Skin of body (tissue), 2 donors: ENCODE data around the gene SNX15. TPM values are rescaled to one million over a fixed set of nuclear protein-coding genes. Genes with fewer than 3 reads are reported as not detected.

Experiments
- DNase-seq: peaks from one replicate; lab custom pipeline; 2025; lab: John Stamatoyannopoulos, UW
- total RNA-seq: library from RNA; depleted of rRNA; stranded (reverse); fragments of >200 nt; gene quantifications from one replicate; pipeline ENCODE4 v1.2.3, GENCODE V29; 2014

Gene SNX15
- total RNA-seq, 1 donor from 2014 or later: 8.6 TPM

DNA sequence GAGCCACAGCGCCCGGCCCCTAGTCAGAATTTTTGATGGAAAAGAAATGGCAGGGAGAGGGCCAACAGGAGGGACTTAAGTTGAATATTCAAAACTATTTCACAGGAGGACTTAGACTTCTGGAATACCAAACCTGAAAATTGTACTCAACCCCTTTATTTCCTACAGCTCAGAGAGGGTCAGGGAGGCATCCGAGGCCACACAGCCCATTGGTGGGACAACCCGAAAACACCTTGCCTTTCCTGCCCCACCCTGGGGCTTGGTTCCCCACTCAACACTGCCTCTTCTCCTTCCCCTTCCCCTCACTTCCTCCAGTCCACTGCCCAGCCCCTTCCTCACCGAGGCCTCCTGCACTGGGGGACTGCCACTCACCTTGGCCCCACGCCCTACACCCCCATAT lies 29.8 kb downstream of the SNX15 start:
- DNase-seq: no peak

DNA sequence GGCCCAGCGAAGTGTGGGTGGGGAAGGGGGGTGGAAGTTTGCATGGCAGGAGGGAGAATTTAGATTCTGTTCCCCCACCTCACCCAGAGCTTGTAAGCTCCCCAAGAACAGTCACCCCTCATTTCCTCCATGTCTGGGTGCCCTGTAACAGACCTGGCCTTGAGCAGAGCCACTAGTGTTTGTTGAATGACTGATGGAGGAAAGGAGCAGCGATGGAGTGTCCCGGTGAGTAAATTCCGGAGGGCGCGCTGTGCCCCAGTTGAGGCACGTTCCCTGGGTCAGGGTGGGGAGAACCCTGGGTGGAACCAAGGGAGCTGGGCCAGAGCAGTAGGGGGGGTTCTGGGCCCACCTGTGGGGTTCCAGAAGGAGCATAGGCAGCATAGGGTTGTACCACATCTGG lies 30.3 kb downstream of the SNX15 start:
- no peak for DNase-seq

DNA sequence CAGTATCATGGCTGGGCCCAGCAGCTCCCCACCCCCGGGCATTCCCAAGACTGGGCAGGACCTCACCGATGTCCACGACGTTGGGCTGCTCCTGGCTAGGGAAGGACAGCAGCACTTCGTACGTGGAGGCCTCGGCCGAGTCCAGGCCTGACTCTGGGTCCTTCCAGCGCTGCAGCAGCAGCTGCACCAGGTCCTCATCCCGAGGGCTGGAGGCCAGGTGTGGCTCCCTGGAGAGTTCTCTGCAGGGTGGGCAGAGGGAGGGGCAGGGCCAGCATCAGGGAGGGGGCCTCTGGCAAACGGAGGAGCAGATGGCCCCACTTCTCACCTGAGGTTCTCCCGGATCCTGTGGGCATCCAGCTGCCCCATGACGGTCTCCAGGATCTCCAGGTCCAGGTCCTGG lies 30.8 kb downstream of the SNX15 start:
- no peak for DNase-seq

DNA sequence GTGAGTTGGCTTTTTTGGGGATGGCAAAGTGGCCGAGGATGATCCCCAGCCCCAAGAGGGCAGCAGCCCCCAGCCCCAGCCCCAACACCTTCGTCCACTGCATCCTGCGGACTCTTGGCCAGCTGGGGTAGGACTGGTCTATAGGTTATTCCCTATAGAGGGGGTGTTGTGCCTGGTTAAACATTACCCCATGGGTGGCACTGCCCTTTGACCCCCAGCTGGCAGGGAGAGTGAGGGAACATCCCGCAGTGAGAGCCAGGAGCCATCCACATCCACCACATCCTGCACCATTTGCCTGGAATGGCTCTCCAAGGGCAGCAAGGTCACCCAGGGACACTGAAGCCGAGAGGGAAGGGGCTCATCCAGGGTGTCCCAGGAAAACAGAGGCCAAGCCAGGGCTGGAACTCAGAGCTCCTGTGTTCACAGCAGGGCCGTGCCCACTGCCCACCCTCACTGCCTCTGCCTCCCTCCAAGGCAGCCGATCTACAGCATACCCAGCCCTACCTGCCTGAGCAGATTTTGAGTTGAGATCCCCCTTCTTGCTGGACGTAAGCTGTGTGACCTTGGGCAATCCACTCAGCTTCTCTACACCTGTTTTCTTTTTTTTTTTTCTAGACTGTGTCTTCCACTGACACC lies 31.3 kb downstream of the SNX15 start, which contains the start of gene NAALADL1:
Gene NAALADL1, minus strand, starts transcription at position 135 of the 636 bp plus-strand sequence. Its CDS starts 32 bp downstream, at position 103.
- DNase-seq: no peak

DNA sequence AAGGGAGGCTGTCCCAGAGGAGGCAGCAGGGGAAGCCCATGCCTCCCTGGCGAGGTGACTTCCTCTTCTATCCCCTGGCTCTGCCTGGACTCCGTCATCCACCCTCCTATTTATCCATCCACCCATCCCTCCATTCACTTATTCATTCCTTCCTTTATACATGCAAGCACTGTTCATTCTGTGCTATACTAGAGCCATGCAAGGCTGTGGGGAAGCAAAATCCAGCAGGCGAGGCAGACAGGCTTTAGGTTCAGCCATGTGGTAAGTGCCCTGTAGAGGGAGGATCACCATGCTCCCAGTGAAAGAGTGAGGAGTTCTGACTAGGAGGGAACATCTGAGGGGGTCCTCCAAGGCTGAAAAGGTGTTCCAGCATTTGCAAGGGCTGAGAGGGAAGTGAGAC lies 32.3 kb downstream of the SNX15 start:
- no peak for DNase-seq

DNA sequence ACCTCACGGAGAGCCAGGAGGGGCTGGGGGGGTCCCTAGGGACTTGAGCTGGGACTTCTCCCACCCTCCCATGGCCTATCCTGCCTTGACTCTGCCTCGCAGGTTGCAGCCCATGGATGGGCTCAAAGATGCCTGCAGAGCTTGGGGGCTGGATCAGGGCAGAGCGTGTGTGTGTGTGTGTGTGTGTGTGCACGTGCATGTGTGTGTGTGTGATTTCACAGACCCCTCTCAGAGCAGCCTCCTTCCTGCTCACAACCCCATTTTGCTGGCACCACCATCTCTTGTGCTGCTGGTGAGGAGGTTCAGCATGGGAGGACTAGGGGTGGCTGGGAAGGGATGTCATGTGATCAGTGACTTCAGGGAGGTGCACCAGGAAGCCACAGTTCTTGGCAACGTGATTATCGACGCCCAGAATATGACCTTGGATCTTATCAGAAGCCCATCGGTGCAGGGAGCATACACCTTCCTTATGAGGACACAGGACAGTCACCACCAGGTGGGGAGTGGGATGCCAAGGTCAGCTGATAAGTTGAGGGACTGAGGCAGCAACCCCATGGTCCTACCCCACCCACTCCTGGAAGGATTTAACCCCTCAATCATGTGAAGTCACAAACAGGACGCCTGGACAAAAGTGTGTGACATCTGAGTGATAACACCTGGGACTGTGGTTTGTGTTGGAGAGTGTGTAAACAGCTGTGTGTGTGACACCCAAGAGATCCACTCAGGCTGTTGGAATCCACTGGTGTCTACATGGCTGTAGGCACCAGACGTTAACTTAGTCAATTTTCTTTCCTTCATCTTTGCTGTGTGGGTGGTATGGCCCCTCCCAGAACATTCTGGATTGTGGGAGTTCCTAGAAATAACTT lies 33.0 kb downstream of the SNX15 start:
- no peak for DNase-seq

DNA sequence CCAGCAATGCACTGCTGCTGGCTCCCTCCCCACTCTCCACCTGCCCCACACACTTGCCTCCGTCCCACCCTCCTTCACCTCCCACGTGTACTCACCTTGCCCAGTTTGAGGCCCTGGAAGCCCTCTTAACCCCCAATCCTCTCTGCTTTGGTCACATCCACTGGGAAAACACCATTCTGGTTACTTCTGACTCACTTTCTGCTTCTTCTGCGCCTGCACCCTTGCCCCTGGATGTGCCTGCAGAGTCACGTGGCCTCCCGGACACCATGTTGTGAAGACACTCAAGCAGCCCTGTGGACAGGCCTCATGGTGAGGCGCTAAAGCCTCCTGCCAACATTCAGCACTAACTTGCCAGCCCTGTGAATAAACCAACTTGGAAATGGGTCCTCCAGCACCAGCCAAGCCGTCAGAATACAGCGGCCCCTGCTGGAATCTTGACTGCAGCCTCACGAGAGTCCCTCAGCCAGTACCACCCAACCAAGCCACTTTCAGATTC lies 33.7 kb downstream of the SNX15 start:
- DNase-seq: no peak

DNA sequence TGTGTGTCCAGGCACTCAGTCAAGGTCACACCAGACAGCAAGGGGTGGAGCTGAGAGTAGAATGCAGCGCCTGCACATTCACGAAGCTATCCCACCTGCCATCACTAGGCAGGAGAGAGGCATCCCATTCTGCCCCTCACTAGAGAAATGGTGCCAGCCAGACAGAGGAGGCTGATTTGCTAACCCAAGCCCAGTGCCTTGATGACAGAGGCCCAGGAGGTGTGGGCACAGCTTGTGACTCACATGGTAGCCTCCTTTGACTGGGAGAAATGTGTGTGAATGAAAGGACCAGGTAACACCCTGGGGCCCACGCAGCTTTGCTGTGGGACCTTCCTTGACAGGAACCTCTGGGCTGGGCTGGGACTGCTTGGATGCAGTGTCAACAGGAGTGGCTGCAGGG lies 36.3 kb downstream of the SNX15 start:
- no peak for DNase-seq

DNA sequence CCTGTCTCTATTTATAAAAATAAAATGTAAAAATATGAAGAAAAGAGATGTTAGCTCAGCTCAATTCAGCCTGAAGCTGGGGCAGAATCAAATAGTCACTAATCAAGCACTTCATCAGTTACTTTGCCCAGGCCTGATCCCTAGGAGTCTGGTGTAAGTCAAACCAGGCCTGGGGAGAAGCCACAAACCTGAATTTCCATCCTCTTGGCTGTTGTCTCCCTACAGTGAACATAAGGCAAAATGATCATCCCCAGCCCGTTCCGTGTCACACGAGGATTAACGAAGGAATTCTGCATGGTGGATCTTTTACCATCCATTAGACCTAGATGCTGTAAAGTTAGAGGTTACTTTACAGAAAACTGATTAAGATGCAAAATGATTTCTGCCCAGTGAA lies 37.6 kb downstream of the SNX15 start:
- no peak for DNase-seq

DNA sequence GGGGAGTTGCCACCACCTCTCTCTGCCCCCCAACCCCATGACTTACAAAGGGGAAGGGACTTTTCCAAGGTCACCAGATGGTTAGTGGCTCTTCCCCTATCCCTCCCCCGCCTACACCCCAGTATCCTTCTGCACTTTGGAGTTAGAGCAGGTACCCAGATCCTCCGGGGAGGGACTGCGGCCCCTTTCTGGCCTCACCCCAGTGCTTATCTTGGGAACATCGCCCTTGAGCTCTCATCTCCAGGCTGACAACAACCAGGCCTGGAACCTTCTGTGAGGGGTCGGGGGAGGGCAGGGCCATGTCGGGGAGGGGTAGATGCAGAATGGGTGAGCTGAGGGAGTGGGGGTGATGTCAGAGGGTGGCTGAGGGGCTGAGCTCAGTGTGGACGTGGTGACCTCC lies 38.6 kb downstream of the SNX15 start:
- DNase-seq: no peak

DNA sequence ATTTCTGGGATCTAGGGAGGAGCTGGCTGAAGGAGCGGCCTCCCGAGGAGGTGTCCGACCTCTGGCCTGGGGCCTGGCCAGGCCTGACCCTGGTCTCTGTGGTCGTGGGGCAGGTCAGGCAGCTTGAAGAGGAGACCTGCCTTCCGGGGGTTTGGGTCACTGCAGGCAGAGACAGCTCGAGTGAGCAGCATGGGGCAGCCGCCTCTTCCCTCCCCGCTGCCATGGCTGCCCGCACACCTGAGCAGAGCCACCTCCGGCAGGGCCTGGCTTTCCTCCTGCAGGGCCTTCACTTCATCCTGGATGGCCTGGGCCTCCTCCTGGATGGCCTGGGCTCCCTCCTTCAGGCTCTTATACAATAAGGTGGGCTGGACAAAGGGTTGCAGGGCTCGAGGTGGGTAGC lies 39.1 kb downstream of the SNX15 start:
- DNase-seq: no peak

DNA sequence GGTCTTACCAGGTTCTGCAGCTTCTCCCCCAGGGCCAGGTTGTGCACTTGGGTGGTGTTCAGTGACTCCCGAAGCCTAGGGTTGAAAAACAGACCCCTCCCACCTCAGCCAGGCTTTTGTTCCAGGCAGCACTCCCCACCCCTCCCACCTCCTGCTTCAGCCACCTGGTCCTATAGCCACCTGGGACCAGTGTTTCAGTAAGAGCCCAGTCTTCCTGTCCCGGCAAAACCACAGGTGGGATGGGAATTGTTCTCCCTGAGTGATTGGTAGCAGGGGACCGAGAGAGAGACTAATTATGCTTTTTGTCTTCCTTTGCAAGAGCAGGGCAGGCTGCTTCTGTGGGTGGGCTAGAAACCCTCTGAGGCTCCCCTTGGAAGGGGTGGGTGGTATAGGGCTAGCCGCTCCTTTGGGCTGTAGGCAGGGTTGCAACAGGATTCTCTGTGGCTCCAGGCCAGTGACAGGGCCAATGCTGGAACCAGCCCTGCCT lies 39.6 kb downstream of the SNX15 start:
- DNase-seq: no peak

DNA sequence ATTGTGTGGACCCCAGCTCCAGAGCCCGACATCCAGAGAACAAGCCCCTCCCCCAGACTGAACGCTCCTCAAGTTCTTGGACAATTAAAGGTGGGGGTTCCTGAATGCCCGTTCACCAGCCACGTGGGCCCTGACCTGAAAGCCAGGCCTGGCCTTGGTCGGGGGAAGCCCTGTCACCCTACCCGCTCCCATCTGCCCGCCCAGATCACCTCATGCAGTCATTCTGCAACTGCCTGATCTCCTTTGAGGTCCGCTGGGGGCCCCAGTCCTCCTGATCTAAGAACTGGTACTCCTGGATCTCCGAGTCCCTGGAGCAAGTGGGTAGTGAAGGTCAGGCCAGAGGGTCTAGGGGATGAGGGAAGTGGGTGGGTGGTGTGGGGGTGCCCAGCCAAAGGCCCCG lies 40.2 kb downstream of the SNX15 start:
- no peak for DNase-seq

DNA sequence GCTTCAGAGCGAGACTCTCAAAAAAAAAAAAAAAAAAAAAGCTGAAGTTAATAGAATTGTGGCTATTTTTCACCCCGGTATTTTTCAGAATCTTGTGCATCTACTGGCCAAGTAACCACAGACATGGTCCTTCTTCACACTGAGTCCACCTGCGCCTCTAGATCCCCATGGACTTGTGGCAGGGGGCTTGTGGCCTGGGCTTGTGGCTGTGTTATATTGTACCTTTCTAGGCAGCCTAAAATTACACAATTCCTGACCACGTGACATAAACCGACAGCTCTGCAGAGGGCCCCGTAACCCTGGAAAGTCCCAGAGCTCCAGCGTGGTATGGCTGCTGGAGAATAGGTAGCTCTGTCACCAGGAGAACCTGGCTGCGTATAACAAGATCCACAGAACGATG lies 42.0 kb downstream of the SNX15 start:
- no peak for DNase-seq

DNA sequence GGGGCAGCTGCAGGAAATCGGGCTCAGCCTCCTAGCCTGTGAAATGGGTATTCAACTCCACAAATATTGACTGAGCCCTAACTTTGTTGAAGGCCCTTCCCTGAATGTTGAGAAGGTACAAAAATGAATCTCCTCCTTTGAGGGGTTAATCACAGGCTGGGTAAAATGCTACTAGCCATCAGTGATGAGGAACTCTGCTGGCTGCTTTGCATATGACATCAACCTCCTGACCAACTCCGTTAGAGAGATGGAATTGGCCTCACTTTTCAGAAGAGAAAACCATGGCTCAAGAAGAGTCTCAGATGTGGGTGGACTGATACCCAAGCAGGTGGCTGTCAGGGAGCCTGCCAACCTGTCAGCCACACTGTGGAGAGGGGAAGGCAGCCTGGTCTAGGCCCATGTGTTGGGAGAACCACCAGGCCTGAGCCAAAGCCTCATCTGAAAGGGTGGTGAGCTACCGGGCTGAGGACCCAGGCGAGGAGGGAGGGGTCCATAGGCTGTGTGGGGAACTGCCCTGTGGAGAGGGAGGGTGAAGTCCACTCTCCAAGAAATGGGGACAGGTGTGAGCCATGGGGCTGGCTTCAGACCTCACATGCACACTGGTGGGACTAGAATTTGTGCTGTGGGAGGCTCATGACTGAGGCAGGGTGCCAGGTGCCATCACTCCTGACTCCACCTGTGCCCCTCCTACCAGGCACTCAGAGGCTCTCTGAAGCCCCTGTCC lies 44.8 kb downstream of the SNX15 start:
- no peak for DNase-seq

DNA sequence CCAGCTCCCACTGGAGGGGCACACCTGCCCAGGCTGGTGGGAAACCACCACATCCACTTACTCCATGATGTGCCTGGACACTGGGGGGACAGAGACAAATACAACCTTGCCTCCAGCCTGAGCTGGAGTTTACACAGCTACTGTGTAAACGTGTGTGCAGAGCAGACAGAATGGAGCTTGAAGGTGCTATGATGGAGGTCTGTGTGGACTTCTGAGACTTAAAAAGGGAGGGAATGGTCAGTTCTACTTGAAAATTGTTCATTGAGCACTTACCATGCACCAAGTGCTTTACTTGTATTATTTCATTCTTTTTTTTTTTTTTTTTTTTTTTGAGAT lies 45.4 kb downstream of the SNX15 start:
- no peak for DNase-seq

DNA sequence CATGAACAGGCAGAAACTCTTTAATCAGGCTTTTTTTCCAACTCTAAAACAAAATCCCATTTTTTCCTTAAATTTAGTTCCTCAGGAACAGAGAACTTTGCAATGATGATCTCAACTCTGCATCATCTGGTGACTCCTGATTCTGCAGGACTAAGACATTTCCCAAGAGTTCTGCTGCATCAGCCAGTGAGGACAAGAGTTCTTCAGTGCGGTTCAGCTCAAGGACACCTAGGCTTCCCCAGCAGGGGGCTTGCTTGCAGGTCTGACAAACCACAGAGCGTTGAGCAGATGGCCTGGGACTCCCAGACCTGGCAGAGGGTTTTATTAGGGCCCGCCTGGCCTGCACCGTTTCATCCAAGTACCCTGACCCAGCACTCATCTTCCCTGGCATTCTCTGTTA lies 50.2 kb downstream of the SNX15 start:
- DNase-seq: no peak

DNA sequence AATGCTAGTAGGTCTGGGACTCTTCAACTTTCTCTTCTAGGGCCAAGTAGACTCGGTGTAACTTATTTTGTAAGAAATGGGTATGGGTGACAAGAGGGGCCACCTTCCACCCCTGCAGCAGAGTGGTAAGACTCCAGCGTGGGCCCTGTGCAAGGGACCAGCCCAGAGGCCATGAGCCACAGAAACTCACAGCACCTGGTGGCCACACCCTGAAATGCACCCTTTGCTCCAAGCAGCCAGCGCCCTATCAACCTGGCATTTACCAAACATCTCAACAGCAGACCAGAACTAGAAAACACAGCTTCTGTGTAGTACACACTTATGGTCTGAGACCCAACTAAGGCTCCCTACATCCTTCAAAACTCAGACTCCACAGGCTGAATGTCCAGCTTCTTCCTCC lies 50.9 kb downstream of the SNX15 start:
- no peak for DNase-seq

DNA sequence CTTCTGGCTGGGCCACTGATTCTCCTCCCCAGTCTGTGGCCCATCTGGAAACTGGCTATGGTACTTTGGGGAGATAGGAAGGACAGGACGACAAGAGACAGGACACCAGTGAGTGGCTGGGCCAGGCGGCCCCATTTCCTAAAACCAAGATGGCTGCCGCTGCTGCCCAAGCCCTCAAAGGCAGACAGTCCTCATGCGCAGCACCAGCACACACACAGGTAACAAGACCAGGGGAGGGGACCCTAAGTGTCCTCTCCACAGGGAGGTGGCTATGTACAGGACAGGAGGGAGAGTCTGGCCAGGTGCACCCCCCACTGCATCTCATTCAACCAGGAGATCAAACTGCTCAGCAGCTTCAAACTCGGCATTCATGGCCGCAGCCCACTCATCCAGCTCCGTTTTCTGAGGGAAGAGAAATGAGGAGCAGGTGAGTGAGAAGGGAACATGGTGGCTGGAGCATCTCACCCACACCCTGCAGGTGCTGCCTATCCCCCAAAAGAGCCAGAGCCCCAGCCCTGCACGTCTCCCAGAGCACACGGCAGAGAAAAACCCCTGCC lies 51.6 kb downstream of the SNX15 start:
- no peak for DNase-seq

DNA sequence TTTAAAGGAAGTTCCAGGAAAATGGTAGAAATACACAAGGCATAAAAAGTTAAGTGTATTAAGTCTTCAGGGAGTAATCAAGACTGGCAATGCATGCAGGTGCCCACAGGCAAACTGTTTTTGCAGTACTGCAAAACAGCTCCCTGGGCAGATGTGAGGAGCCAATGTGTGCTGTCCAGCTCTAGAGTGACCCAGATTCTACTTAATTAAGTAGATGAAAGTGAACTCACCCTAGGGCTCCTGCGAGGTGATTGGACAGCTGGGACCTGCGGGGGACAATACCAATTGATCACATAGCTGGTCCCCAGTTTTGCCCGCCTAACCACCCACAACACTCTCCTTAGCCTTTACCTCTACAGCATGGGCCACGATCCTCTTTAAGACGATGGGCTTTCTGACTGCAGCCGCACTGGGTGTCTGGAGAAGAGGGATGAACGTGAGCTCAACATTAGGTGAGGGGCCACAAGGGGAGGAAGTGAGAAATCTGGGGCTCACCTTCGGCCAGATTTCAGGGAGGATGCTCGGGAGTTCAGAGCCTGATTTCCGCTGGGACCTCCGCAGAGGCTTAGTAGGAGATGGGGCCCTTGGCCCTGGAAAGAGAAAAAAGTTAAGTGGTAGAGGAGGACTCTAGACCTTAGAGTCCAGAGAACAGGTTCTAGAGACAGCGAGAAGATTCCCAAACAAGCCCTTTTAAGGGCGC lies 56.0 kb downstream of the SNX15 start:
- no peak for DNase-seq
